CD4-positive, alpha-beta memory T cell (primary cell): ENCODE data around the gene OPCML. TPM values are rescaled to one million over a fixed set of nuclear protein-coding genes. Genes with fewer than 3 reads are reported as not detected.

ENCODE experiments used
- CTCF ChIA-PET: fragments of 350-600 bp; sonication (Branson Sonifier 250); formaldehyde crosslinking; loops from one replicate; lab custom pipeline; 2021; ENCODE audit warnings: inconsistent platforms; ENCODE audit not compliant: partially characterized antibody; lab: Charles Lee
- POLR2A ChIA-PET: fragments of 350-600 bp; sonication (Branson Sonifier 250); formaldehyde crosslinking; loops from one replicate; lab custom pipeline; 2021; ENCODE audit not compliant: partially characterized antibody; lab: Charles Lee
- DNase-seq, 5 donors: peaks; one replicate each; pipeline versions ENCODE4 v3.0.0 to v3.0.0-alpha.2; 2020 to 2022; ENCODE audit warnings: mixed read lengths in 1 of 5
- H3K27ac ChIP-seq: one replicate; pipeline ENCODE4 v1.7.0; 2013; ENCODE audit warnings: low read depth, low read length
- H3K27me3 ChIP-seq: 2 replicates; pipeline ENCODE4 v1.7.0; 2013; ENCODE audit warnings: mild to moderate bottlenecking, low read length, moderate library complexity; ENCODE audit not compliant: insufficient read depth
- H3K36me3 ChIP-seq: 2 replicates; pipeline ENCODE4 v1.7.0; 2013; ENCODE audit warnings: mild to moderate bottlenecking, low read length, moderate library complexity; ENCODE audit not compliant: insufficient read depth
- H3K4me1 ChIP-seq: 2 replicates; pipeline ENCODE4 v1.7.0; 2013; ENCODE audit warnings: mild to moderate bottlenecking, low read length, moderate library complexity; ENCODE audit not compliant: insufficient read depth
- H3K4me3 ChIP-seq, 2 donors: one replicate each; pipeline ENCODE4 v1.7.0; 2013; ENCODE audit warnings: low read length in 2 of 2, mild to moderate bottlenecking in 1 of 2
- H3K9me3 ChIP-seq, 2 donors: one replicate each; pipeline ENCODE4 v1.7.0; 2013; ENCODE audit warnings: low read length in 2 of 2, control low read depth in 1 of 2; ENCODE audit not compliant: control insufficient read depth in 1 of 2
- H3K27ac Mint-ChIP-seq, 7 donors: one replicate each; pipeline ENCODE4 v1.8.0; 2020 to 2021; ENCODE audit warnings: mixed read lengths in 7 of 7, mild to moderate bottlenecking in 6 of 7, inconsistent platforms in 3 of 7, moderate library complexity in 3 of 7
- H3K27me3 Mint-ChIP-seq, 2 donors: one replicate each; pipeline ENCODE4 v1.8.0; 2020 to 2021; ENCODE audit warnings: mixed read lengths in 2 of 2
- H3K36me3 Mint-ChIP-seq, 2 donors: one replicate each; pipeline ENCODE4 v1.8.0; 2020 to 2021; ENCODE audit warnings: mixed read lengths in 2 of 2, inconsistent platforms in 1 of 2, mild to moderate bottlenecking in 1 of 2
- H3K4me1 Mint-ChIP-seq, 4 donors: one replicate each; pipeline ENCODE4 v1.8.0; 2020 to 2021; ENCODE audit warnings: mixed read lengths in 4 of 4, mild to moderate bottlenecking in 1 of 4
- H3K4me3 Mint-ChIP-seq, 8 donors: one replicate each; pipeline ENCODE4 v1.8.0; 2020 to 2021; ENCODE audit warnings: mixed read lengths in 8 of 8, mild to moderate bottlenecking in 7 of 8, moderate library complexity in 6 of 8, inconsistent platforms in 3 of 8
- H3K9me3 Mint-ChIP-seq, 8 donors: one replicate each; pipeline ENCODE4 v1.8.0; 2020 to 2021; ENCODE audit warnings: mixed read lengths in 8 of 8, mild to moderate bottlenecking in 5 of 8, inconsistent platforms in 3 of 8, moderate library complexity in 1 of 8
- intact Hi-C: fragments of 100-400 bp; cut with micrococcal nuclease; formaldehyde crosslinking; loops from one replicate; pipeline ENCODE4 v1.15.1; 2023
- polyA plus RNA-seq, 2 donors: library from polyadenylated mRNA; unstranded; fragments of 300-500 nt; fragmentation: Illumina TruSeq; gene quantifications; one replicate each; pipeline ENCODE4 v1.2.3, GENCODE V29; 2021
- total RNA-seq, 2 experiments: library from RNA; stranded (reverse); gene quantifications; one replicate each; pipeline ENCODE4 v1.2.3, GENCODE V29; 2021

Gene OPCML
- total and polyA plus RNA-seq, 4 experiments from 2014 or later = not detected

GRCh38 chr11:132718711-132719671, 813.3 kb downstream of the OPCML start:
- POLR2A ChIA-PET = no interaction called here

GRCh38 chr11:132717824-132718223, 814.5 kb downstream of the OPCML start:
- no peaks in the 10 kb centered on the region for H3K36me3 ChIP-seq
- intact Hi-C loops = no loop called here
- H3K9me3 Mint-ChIP-seq = peaks cover 0 to 6% (median 0%) of the 10 kb centered on the region in 8 donors
- ChIA-PET POLR2A (no interaction called here), CTCF (no interaction called here)
- H3K4me1 Mint-ChIP-seq = peaks cover 21 to 37% (median 29%) of the 10 kb centered on the region in 4 donors
- no peak overlapping the region for H3K4me3 ChIP-seq
- peak in 1 of 5 donors; percentile 3 for DNase-seq
- peak overlapping the region in 6 of 7 donors; percentile 20 to 94 (median 55) for H3K27ac Mint-ChIP-seq
- H3K36me3 Mint-ChIP-seq = no peaks in the 10 kb centered on the region
- no peak overlapping the region for H3K27ac ChIP-seq
- no peaks in the 10 kb centered on the region for H3K27me3 Mint-ChIP-seq
- peak overlapping the region in 6 of 8 donors; percentile 9 to 68 (median 60) for H3K4me3 Mint-ChIP-seq
- no peaks in the 10 kb centered on the region for H3K9me3 ChIP-seq
- no peaks in the 10 kb centered on the region for H3K27me3 ChIP-seq
- peaks cover 30% of the 10 kb centered on the region for H3K4me1 ChIP-seq

More at GRCh38 chr11:132718711-132719671, 813.3 kb downstream of the OPCML start:
- H3K27ac Mint-ChIP-seq = peak overlapping the region; percentile 82 to 96 (median 92)
- H3K36me3 Mint-ChIP-seq = no peaks in the 10 kb centered on the region
- Histone ChIP-seq H3K27me3 (no peaks in the 10 kb centered on the region), H3K4me3 (peak overlapping the region in 1 of 2 donors; percentile 26), H3K27ac (no peak overlapping the region), H3K9me3 (no peaks in the 10 kb centered on the region), H3K4me1 (peaks cover 30% of the 10 kb centered on the region), H3K36me3 (no peaks in the 10 kb centered on the region)
- H3K9me3 Mint-ChIP-seq = peaks cover 0 to 3% (median 0%) of the 10 kb centered on the region in 8 donors
- intact Hi-C loops = no loop called here
- peak overlapping the region; percentile 77 to 89 (median 80) for H3K4me3 Mint-ChIP-seq
- H3K4me1 Mint-ChIP-seq = peaks cover 21 to 37% (median 29%) of the 10 kb centered on the region in 4 donors
- CTCF ChIA-PET = no interaction called here
- peak; percentile 56 to 78 (median 66) for DNase-seq
- H3K27me3 Mint-ChIP-seq = peaks cover 0 to 1% of the 10 kb centered on the region in 2 donors

GRCh38 chr11:132716037-132716436, 816.3 kb downstream of the OPCML start:
- no peaks in the 10 kb centered on the region for H3K36me3 Mint-ChIP-seq
- peaks cover 20 to 30% (median 27%) of the 10 kb centered on the region in 4 donors for H3K4me1 Mint-ChIP-seq
- Histone ChIP-seq H3K4me3 (no peak overlapping the region), H3K9me3 (no peaks in the 10 kb centered on the region), H3K36me3 (no peaks in the 10 kb centered on the region), H3K4me1 (peaks cover 30% of the 10 kb centered on the region), H3K27me3 (no peaks in the 10 kb centered on the region), H3K27ac (no peak overlapping the region)
- no peaks in the 10 kb centered on the region for H3K27me3 Mint-ChIP-seq
- H3K27ac Mint-ChIP-seq = no peak overlapping the region
- intact Hi-C loops = no loop called here
- ChIA-PET POLR2A (no interaction called here), CTCF (no interaction called here)
- no peak overlapping the region for H3K4me3 Mint-ChIP-seq
- no peak for DNase-seq
- peaks cover 0 to 4% (median 0%) of the 10 kb centered on the region in 8 donors for H3K9me3 Mint-ChIP-seq

- ChIA-PET POLR2A (no interaction called here), CTCF (no interaction called here)
- Histone ChIP-seq H3K27ac (no peak overlapping the region), H3K27me3 (no peaks in the 10 kb centered on the region), H3K4me3 (no peak overlapping the region), H3K36me3 (no peaks in the 10 kb centered on the region), H3K4me1 (peaks cover 24% of the 10 kb centered on the region), H3K9me3 (no peaks in the 10 kb centered on the region)
- Mint-ChIP-seq H3K4me1 (peaks cover 15 to 25% (median 23%) of the 10 kb centered on the region in 4 donors), H3K9me3 (peaks cover 0 to 4% (median 0%) of the 10 kb centered on the region in 8 donors), H3K27me3 (no peaks in the 10 kb centered on the region), H3K4me3 (no peak overlapping the region), H3K27ac (peak overlapping the region in 1 of 7 donors; percentile 22), H3K36me3 (no peaks in the 10 kb centered on the region)
- intact Hi-C loops = no loop called here
- DNase-seq = no peak
Observed at GRCh38 chr11:132714859-132715440, 817.4 kb downstream of the OPCML start.

- CTCF ChIA-PET = no interaction called here
- Mint-ChIP-seq H3K27ac (no peak overlapping the region), H3K4me3 (no peak overlapping the region)
Observed at GRCh38 chr11:132712466-132712865, 819.8 kb downstream of the OPCML start.

GRCh38 chr11:132704781-132705375, 827.4 kb downstream of the OPCML start:
- POLR2A ChIA-PET = no interaction called here
- peaks cover 2 to 29% (median 17%) of the 10 kb centered on the region in 8 donors for H3K9me3 Mint-ChIP-seq
- intact Hi-C loops = no loop called here

More at GRCh38 chr11:132712466-132712865, 819.8 kb downstream of the OPCML start:
- no peaks in the 10 kb centered on the region for H3K36me3 Mint-ChIP-seq
- H3K9me3 ChIP-seq = no peaks in the 10 kb centered on the region
- DNase-seq = no peak
- H3K27me3 Mint-ChIP-seq = no peaks in the 10 kb centered on the region
- no peak overlapping the region for H3K4me3 ChIP-seq
- H3K27ac ChIP-seq = no peak overlapping the region
- POLR2A ChIA-PET = no interaction called here
- no peaks in the 10 kb centered on the region for H3K27me3 ChIP-seq
- no peaks in the 10 kb centered on the region for H3K36me3 ChIP-seq
- no peaks in the 10 kb centered on the region for H3K4me1 ChIP-seq
- peaks cover 0 to under 1% (median 0%) of the 10 kb centered on the region in 4 donors for H3K4me1 Mint-ChIP-seq
- intact Hi-C loops = no loop called here
- H3K9me3 Mint-ChIP-seq = peaks cover 0 to 4% (median 0%) of the 10 kb centered on the region in 8 donors

GRCh38 chr11:132692891-132693290, 839.4 kb downstream of the OPCML start:
- Mint-ChIP-seq H3K27me3 (no peaks in the 10 kb centered on the region), H3K27ac (no peak overlapping the region), H3K4me3 (no peak overlapping the region), H3K36me3 (no peaks in the 10 kb centered on the region), H3K4me1 (no peaks in the 10 kb centered on the region), H3K9me3 (no peaks in the 10 kb centered on the region)
- no peak for DNase-seq
- Histone ChIP-seq H3K36me3 (no peaks in the 10 kb centered on the region), H3K9me3 (no peaks in the 10 kb centered on the region), H3K4me3 (no peak overlapping the region), H3K4me1 (no peaks in the 10 kb centered on the region), H3K27me3 (no peaks in the 10 kb centered on the region), H3K27ac (no peak overlapping the region)
- CTCF ChIA-PET = no interaction called here
- POLR2A ChIA-PET = no interaction called here
- intact Hi-C loops = no loop called here

More at GRCh38 chr11:132704781-132705375, 827.4 kb downstream of the OPCML start:
- Mint-ChIP-seq H3K27me3 (no peaks in the 10 kb centered on the region), H3K4me1 (no peaks in the 10 kb centered on the region), H3K36me3 (no peaks in the 10 kb centered on the region), H3K4me3 (no peak overlapping the region), H3K27ac (no peak overlapping the region)
- H3K4me1 ChIP-seq = no peaks in the 10 kb centered on the region
- no peak overlapping the region for H3K4me3 ChIP-seq
- DNase-seq = no peak
- no peaks in the 10 kb centered on the region for H3K9me3 ChIP-seq
- H3K36me3 ChIP-seq = no peaks in the 10 kb centered on the region
- CTCF ChIA-PET = no interaction called here
- no peak overlapping the region for H3K27ac ChIP-seq
- no peaks in the 10 kb centered on the region for H3K27me3 ChIP-seq
